SK-N-SH treated with all-trans-retinoic acid at 6 μM for 48 hours (cell line): ENCODE measurements around the gene DRD5.

Experiments used
- ATAC-seq: fragments of 200-7000 bp; cut with Tn5 transposase; 3 replicates; pipeline ENCODE4 v1.9.1; 2020; ENCODE audit warnings: mild to moderate bottlenecking, moderate library complexity
- ARNTL ChIP-seq: fragments of 450-650 bp; formaldehyde crosslinking; IDR thresholded peaks from 2 replicates; pipeline ENCODE4 v1.5.0; 2020; ENCODE audit warnings: low read depth, mild to moderate bottlenecking, moderate library complexity, borderline replicate concordance
- CSDC2 ChIP-seq: fragments of 250-450 bp; sonication (Bioruptor Pico); IDR thresholded peaks from 2 replicates; pipeline ENCODE4 v1.5.0; 2020; ENCODE audit warnings: mild to moderate bottlenecking, moderate library complexity
- ESRRG ChIP-seq: fragments of 250-450 bp; sonication (Bioruptor Pico); IDR thresholded peaks from 2 replicates; pipeline ENCODE4 v1.6.1; 2021; ENCODE audit warnings: mild to moderate bottlenecking
- GLIS3 ChIP-seq: fragments of 250-450 bp; sonication (Bioruptor Pico); IDR thresholded peaks from 2 replicates; pipeline ENCODE4 v1.5.0; 2020; ENCODE audit warnings: mild to moderate bottlenecking, moderate library complexity
- ISL1 ChIP-seq: fragments of 250-450 bp; sonication (Bioruptor Pico); IDR thresholded peaks from 2 replicates; pipeline ENCODE4 v2.1.2; 2022; ENCODE audit warnings: mild to moderate bottlenecking, moderate library complexity
- OSR1 ChIP-seq: fragments of 250-450 bp; sonication (Bioruptor Pico); IDR thresholded peaks from 2 replicates; pipeline ENCODE4 v1.8.0; 2022; ENCODE audit warnings: moderate library complexity, mild to moderate bottlenecking, inconsistent platforms
- PPARA ChIP-seq: fragments of 250-450 bp; sonication (Bioruptor Pico); IDR thresholded peaks from 2 replicates; pipeline ENCODE4 v1.5.0; 2020; ENCODE audit warnings: mild to moderate bottlenecking, borderline replicate concordance
- RARB ChIP-seq: fragments of 250-450 bp; sonication (Bioruptor Pico); IDR thresholded peaks from 2 replicates; pipeline ENCODE4 v1.8.0; 2021; ENCODE audit warnings: mild to moderate bottlenecking, moderate library complexity
- TCF4 ChIP-seq: fragments of 250-450 bp; sonication (Bioruptor Pico); IDR thresholded peaks from 2 replicates; pipeline ENCODE4 v1.8.0; 2021; ENCODE audit warnings: mild to moderate bottlenecking, moderate library complexity, borderline replicate concordance
- ZC3H10 ChIP-seq: fragments of 250-450 bp; sonication (Bioruptor Pico); IDR thresholded peaks from 2 replicates; pipeline ENCODE4 v1.5.1; 2021; ENCODE audit warnings: mild to moderate bottlenecking, moderate library complexity
- ZFP30 ChIP-seq: fragments of 450-650 bp; formaldehyde crosslinking; IDR thresholded peaks from 2 replicates; pipeline ENCODE4 v1.5.0; 2022; ENCODE audit warnings: mild to moderate bottlenecking, moderate library complexity
- TF ChIP-seq, protein P1 (sequence below): fragments of 250-450 bp; sonication (Bioruptor Pico); IDR thresholded peaks from 2 replicates; pipeline ENCODE4 v1.8.0; 2020; ENCODE audit warnings: mild to moderate bottlenecking, moderate library complexity, borderline replicate concordance
- TF ChIP-seq, protein P2 (sequence below): fragments of 250-450 bp; sonication (Bioruptor Pico); IDR thresholded peaks from 2 replicates; pipeline ENCODE4 v1.5.0; 2020; ENCODE audit warnings: mild to moderate bottlenecking, moderate library complexity
- TF ChIP-seq, protein P3 (sequence below): fragments of 250-450 bp; sonication (Bioruptor Pico); IDR thresholded peaks from 2 replicates; pipeline ENCODE4 v1.5.1; 2020; ENCODE audit warnings: low read depth, mild to moderate bottlenecking, moderate library complexity
- TF ChIP-seq, protein P4 (sequence below): fragments of 250-450 bp; sonication (Bioruptor Pico); IDR thresholded peaks from 2 replicates; pipeline ENCODE4 v1.5.1; 2021; ENCODE audit warnings: mild to moderate bottlenecking, moderate library complexity

Gene DRD5

DNA sequence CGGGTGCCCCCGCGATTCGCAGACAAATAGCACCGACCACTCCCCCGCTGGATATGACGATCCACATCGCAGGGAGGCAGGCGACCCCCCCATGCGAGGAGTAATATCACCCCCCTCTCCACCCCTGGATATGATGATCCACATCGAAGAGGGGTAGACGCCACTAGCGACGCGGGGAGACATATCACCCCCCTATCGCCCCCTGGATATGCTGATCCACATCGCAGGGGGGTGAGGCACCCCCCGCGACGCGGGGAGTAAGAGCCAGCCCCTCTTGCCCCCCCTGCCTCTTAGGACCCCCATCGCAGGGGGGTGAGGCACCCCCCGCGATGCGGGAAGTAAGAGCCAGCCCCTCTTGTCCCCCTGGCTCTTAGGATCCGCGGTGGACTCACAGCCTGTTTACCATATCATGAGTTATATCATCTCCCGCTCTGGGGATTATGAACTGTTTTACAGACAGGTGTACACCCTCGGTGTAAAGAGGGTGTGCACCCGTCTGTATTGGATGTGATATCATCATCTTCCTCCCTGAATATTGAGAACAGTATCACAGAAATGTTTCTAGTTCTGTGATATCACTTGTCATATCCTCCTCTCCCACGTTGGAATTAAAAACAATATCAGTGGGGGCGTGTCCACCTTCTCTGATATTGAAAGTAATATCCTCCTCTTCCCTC lies 22.7 kb upstream of the DRD5 start:
- no peak for ATAC-seq

DNA sequence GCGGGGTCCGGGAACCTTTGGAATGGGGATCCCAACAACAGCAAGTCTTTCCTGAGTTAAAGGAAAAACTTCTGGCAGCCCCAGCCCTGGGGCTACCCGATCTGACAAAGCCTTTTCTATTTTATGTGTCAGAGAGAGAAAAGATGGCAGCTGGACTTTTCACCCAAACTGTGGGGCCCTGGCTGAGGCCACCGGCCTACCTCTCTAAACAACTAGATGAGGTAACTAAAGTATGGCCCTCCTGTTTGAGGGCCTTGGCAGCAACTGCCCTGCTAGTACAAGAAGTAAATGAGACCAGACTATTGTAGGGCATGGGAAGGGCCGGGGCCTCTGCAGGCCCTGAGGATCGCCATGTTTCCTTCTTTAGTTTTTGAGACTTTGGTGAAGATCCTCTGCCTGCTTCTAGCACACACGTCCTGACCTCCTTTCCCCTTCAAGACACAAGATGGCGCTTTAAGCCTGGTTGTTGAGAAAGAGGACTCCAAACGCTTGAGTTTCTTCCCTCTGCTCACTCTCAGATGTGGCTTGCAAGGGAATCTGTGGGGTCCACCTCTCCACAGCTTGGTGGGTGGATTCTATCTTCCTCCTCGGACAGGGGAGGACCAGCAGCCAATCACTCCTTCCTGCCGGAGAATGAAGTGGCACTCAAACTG lies 18.5 kb upstream of the DRD5 start:
- no peak for ATAC-seq
- TF ChIP-seq ARNTL = no peak
- no peak for TF ChIP-seq CSDC2 (CRISPR knock-in tag)
- TF ChIP-seq TCF4 (CRISPR knock-in tag) = no peak
- TF ChIP-seq, protein P1, sequence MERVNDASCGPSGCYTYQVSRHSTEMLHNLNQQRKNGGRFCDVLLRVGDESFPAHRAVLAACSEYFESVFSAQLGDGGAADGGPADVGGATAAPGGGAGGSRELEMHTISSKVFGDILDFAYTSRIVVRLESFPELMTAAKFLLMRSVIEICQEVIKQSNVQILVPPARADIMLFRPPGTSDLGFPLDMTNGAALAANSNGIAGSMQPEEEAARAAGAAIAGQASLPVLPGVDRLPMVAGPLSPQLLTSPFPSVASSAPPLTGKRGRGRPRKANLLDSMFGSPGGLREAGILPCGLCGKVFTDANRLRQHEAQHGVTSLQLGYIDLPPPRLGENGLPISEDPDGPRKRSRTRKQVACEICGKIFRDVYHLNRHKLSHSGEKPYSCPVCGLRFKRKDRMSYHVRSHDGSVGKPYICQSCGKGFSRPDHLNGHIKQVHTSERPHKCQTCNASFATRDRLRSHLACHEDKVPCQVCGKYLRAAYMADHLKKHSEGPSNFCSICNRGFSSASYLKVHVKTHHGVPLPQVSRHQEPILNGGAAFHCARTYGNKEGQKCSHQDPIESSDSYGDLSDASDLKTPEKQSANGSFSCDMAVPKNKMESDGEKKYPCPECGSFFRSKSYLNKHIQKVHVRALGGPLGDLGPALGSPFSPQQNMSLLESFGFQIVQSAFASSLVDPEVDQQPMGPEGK (CRISPR knock-in tag) = no peak
- no peak for TF ChIP-seq ESRRG (CRISPR knock-in tag)
- TF ChIP-seq, protein P2, sequence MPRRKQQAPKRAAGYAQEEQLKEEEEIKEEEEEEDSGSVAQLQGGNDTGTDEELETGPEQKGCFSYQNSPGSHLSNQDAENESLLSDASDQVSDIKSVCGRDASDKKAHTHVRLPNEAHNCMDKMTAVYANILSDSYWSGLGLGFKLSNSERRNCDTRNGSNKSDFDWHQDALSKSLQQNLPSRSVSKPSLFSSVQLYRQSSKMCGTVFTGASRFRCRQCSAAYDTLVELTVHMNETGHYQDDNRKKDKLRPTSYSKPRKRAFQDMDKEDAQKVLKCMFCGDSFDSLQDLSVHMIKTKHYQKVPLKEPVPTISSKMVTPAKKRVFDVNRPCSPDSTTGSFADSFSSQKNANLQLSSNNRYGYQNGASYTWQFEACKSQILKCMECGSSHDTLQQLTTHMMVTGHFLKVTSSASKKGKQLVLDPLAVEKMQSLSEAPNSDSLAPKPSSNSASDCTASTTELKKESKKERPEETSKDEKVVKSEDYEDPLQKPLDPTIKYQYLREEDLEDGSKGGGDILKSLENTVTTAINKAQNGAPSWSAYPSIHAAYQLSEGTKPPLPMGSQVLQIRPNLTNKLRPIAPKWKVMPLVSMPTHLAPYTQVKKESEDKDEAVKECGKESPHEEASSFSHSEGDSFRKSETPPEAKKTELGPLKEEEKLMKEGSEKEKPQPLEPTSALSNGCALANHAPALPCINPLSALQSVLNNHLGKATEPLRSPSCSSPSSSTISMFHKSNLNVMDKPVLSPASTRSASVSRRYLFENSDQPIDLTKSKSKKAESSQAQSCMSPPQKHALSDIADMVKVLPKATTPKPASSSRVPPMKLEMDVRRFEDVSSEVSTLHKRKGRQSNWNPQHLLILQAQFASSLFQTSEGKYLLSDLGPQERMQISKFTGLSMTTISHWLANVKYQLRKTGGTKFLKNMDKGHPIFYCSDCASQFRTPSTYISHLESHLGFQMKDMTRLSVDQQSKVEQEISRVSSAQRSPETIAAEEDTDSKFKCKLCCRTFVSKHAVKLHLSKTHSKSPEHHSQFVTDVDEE = no peak
- no peak for TF ChIP-seq GLIS3 (CRISPR knock-in tag)
- TF ChIP-seq, all 23 proteins: peak for 0

More for the DNA sequence above, 22.7 kb upstream of the DRD5 start:
- TF ChIP-seq, protein P1 (CRISPR knock-in tag) = no peak
- TF ChIP-seq PPARA (CRISPR knock-in tag) = no peak
- no peak for TF ChIP-seq CSDC2 (CRISPR knock-in tag)
- no peak for TF ChIP-seq ESRRG (CRISPR knock-in tag)
- TF ChIP-seq RARB (CRISPR knock-in tag) = no peak
- no peak for TF ChIP-seq ZC3H10 (CRISPR knock-in tag)
- TF ChIP-seq, protein P3, sequence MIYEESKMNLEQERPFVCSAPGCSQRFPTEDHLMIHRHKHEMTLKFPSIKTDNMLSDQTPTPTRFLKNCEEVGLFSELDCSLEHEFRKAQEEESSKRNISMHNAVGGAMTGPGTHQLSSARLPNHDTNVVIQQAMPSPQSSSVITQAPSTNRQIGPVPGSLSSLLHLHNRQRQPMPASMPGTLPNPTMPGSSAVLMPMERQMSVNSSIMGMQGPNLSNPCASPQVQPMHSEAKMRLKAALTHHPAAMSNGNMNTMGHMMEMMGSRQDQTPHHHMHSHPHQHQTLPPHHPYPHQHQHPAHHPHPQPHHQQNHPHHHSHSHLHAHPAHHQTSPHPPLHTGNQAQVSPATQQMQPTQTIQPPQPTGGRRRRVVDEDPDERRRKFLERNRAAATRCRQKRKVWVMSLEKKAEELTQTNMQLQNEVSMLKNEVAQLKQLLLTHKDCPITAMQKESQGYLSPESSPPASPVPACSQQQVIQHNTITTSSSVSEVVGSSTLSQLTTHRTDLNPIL (CRISPR knock-in tag) = no peak
- TF ChIP-seq, protein P2 = no peak

DNA sequence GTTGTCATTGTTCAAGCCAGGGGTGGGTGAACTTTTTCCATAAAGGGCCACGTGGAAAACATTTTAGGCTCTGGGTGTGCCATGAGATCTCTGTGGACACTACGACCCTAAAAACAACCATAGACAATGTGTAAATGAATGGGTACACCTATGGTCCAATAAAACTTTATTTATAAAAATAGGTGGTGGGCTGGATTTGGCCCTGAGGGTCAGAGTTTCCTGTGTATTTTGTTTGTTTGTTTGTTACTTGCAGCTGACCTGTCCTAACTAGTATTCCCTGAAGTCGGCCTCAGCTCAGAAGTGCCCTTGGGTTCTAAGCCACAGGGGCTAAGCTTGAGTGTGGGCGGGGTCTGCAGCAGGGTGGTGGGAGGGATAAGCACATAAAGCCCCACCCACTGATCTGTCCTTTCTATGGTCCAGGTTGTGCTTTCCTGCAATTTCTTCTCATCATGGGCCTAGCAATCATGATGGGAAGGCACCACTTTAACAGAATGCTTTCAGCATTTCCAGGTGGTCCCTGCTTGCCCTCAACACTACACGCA lies 17.2 kb upstream of the DRD5 start:
- TF ChIP-seq, protein P4, sequence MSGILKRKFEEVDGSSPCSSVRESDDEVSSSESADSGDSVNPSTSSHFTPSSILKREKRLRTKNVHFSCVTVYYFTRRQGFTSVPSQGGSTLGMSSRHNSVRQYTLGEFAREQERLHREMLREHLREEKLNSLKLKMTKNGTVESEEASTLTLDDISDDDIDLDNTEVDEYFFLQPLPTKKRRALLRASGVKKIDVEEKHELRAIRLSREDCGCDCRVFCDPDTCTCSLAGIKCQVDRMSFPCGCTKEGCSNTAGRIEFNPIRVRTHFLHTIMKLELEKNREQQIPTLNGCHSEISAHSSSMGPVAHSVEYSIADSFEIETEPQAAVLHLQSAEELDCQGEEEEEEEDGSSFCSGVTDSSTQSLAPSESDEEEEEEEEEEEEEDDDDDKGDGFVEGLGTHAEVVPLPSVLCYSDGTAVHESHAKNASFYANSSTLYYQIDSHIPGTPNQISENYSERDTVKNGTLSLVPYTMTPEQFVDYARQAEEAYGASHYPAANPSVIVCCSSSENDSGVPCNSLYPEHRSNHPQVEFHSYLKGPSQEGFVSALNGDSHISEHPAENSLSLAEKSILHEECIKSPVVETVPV (CRISPR knock-in tag) = no peak
- TF ChIP-seq ZFP30 (CRISPR knock-in tag) (no peak), OSR1 (CRISPR knock-in tag) (no peak), ISL1 (CRISPR knock-in tag) (no peak)
- TF ChIP-seq, protein P1 (CRISPR knock-in tag) = no peak
- no peak for ATAC-seq
